NCI-H82 (cell line): Measurements from ENCODE around the gene C2CD4C.
A peak's percentile ranks its signal among the peaks of the same experiment; 100 is the strongest.
"Not testable (repeated sequence)": the region's sequence is repeated elsewhere in the genome, so short reads cannot be mapped to it uniquely, and the experiment has no call there.

ENCODE experiments used
- DNase-seq: peaks from one replicate; lab custom pipeline; 2025; lab: John Stamatoyannopoulos, UW

Gene C2CD4C

DNA sequence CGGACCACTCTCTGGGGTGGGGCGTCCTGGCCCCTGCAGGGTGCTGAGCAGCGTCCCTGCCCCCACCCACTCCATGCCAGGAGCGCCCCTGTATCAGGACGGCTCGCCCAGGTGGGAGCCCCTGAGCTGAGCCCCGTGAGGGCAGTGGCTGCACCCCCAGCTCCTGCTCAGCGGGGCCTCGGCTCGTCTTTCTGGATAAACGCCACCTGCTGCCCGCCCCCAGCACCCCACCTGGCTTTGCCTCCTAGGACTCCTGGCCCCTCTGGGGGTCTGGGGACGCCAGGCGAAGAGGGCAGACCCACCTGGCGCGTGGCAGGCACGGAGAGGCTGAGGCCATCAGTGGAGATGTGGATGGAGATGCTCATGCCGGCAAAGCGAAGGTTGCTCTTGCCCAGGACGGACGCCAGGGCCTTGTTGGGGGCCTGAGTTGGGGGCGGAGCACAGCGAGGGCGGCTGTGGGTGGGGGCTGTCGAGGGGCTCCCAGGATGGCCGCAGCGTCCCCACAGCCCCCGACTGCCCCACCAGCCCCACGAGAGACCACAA is 29.5 kb upstream of the C2CD4C start:
- no peak for DNase-seq

- no peak for DNase-seq
These were observed 28.1 kb upstream of the C2CD4C start for GRCh38 chr19:437041-437440.

- DNase-seq, result no peak
These were observed 27.5 kb upstream of the C2CD4C start for GRCh38 chr19:436413-436950.

GRCh38 chr19:435707-436412 is 26.9 kb upstream of the C2CD4C start:
- DNase-seq, result no peak

DNA sequence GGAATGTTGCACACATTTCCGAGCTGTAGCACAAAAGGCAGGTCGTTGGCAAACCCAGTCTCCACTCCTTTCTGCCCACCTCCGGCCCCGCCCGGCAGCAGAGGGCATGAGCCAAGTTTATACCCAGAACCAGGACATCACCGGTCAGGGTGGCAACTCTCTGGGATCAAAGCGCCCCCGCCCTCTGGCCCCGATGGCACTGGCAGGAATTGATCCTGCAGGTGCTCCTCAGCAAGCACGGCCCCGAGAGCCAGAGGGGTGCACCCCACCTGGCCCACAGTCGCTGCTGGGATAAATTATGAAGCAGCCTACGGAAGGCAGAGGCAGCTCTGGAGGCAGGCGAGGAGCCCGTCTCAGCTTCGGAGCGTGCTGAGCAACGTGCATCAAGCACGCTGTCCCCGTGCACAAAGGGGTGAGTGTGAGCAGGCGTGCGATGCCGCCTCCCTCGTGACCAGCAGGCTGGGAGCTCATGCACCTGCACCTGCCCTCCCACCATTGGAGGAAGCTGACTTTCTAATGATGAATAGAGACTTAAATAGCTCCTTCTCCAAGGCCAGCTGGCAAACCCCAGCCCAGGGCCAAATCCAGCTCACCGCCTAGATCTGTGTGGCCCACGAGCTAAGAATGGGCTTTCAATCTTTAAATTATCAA is 26.2 kb upstream of the C2CD4C start:
- no peak for DNase-seq

DNA sequence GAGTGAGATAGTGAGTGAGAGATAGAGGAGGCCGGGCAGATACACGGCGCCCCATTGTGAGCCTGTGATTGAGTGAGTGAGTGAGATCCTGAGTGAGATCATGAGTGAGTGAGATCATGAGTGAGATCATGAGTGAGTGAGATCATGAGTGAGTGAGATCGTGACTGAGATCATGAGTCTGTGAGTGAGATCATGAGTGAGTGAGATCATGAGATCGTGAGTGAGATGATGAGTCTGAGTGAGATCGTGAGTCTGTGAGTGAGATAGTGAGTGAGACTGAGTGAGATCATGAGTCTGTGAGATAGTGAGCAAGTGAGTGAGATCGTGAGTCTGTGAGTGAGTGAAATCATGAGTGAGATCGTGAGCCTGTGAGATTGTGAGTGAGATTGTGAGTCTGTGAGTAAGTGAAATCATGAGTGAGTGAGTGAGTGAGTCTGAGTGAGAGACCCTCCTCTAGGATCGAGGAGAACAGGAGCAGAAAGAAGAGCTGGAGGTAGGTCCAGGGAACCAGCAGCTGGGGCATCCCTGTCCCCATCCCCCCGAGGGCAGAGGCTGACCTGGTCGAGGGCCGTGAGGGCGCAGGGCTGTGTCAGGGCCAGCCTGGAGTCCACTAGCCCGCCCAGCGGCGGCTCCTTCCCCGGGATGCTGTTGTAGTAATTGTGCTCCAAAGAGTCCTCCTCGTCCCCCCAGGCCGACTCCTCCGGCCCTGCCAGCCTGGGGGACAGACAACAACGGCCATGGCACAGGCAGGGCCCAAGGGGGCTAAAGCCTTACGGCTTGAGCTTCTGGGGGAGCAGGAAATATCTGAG is 25.4 kb upstream of the C2CD4C start:
- no peak for DNase-seq

DNA sequence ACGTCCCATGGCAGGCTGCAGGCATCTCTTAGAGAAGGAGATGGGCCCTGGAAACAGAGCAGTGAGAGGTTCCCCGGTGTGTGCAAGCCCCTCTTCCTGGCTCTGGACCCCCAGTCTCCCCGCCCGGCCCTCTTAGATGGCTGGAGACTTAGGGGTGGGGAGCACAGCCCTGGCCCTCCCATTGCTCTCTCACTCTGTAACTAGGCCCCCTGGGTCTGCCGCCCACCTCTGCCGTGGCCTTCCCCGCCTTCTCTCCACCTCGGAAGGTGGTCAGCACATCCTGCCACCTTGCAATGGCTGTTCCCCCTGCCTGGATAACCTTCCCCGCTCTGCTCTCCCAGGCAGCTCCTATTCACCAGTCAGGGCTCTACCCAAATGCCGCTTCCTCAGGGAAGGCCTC is 21.8 kb upstream of the C2CD4C start:
- DNase-seq, result no peak

DNA sequence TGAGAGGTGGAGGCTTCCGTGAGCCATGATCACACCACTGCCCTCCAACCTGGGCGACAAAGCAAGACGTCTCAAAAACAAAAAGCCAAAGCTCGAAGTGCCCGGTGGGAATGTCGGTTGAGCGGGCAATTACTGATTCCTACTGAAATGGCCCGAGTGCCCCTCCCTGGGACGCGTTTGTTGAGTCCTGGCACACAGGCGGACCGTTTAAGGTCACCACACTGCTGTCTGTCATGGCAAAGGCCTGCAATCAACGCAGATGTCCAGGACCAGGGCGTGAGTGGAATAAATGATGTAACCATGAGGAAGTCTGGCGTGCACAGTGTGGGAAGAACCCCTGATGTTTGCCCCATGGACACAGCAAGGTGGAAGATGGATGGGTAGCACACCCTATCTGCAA is 19.2 kb upstream of the C2CD4C start:
- DNase-seq, result no peak

DNA sequence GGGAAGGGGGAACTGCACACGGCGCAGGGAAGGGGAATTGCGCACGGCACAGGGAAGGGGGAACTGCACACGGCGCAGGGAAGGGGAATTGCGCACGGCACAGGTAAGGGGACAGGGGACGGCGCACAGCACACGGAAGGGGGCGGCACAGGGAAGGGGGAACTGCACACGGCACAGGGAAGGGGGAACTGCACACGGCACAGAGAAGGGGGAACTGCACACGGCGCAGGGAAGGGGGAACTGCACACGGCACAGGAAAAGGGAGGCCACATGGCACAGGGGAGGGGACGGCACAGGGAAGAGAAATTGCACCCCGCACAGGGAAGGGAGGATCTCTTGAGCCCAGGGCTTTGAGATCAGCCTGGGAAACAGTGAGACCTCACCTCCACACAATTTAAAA is 18.7 kb upstream of the C2CD4C start:
- not testable (repeated sequence) for DNase-seq

- no peak for DNase-seq
These were observed 17.9 kb upstream of the C2CD4C start for GRCh38 chr19:426725-427445.

DNA sequence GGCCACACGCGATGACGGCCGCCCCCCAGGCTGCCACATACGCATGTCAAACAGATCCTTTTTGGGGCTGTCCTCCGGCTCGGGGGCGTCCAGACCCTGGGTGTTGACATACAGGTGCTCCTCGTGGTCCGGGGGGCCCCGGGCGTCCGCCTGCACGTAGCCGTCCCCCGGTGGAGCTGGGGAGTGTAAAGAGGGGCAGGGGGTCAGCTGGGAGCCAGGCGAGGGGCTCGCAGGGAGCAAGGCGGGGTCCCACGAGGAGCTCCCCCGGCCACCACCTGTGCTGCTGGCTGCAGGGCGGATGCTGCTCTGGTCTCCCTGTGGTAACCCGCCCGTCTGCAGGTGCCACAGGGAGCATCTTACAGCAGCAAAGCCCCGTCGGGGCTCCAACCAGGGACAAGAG is 16.1 kb upstream of the C2CD4C start:
- DNase-seq, result no peak

DNA sequence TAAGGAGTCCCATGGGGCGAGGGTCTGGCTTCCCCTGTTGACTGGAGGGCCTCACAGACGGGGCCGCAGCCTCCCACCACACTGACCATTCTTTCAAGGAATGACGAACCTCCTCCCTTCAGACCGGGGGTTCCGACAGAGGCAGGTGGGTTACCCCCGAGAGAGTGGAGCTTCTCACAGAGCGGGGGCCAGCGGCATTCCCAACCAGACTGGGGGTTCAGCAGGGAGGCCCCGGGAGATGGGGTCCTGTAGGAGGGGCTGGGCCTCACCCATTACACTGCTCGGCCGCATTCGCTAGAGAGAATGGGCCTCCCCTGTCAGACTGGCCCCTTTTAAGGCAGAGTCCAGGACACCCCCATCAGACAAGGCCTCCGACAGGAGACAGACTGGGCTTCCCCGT is 15.6 kb upstream of the C2CD4C start:
- no peak for DNase-seq

GRCh38 chr19:423691-424466 is 14.9 kb upstream of the C2CD4C start:
- DNase-seq, result no peak

DNA sequence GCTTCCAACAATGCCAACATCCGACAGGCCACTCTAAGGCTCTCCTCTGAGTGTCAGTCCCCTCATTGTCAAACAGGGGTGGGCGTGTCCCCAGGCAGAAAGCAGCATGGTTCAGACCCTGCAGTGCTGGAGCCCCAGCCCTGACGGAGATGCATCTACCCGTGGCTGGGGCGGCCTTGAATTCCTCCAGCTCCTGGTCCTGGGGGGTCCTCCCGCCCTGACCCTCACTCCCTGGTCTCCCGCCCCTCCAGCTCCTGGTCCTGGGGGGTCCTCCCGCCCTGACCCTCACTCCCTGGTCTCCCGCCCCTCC is 13.9 kb upstream of the C2CD4C start:
- DNase-seq, result not testable (repeated sequence)

- DNase-seq, result no peak
These were observed 13.4 kb upstream of the C2CD4C start for GRCh38 chr19:422213-422916.

- no peak for DNase-seq
These were observed 11.0 kb upstream of the C2CD4C start for GRCh38 chr19:419721-420515.

- no peak for DNase-seq
These were observed 10.1 kb upstream of the C2CD4C start for GRCh38 chr19:418761-419671.

- DNase-seq, result peak; percentile 22
These were observed 7.5 kb upstream of the C2CD4C start for GRCh38 chr19:416416-416815.

DNA sequence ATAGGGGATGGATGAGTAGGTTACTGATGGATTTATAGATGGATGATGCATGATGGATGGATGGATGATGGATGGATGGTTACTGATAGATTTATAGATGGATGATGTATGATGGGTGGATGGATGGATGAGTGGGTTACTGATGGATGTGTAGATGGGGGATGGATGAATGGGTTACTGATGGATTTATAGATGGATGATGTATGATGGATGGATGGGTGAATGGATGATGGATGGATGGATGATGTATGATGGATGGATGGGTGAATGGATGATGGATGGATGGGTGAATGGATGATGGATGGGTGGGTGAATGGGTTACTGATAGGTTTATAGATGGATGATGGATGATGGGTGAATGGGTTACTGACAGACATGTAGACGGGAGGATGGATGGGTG is 6.3 kb upstream of the C2CD4C start:
- no peak for DNase-seq
